Head of caudate nucleus (tissue), 42 donors: ENCODE measurements around the gene KIAA1549.

Source experiments
- DNase-seq, 42 donors: peaks; one replicate each; pipeline versions ENCODE4 v3.0.0 to v3.0.0-alpha.2; 2020 to 2021; ENCODE audit warnings: mixed read lengths in 7 of 42
- intact Hi-C: fragments of 100-400 bp; cut with DNase I; formaldehyde crosslinking; loops from one replicate; pipeline ENCODE4 v1.15.0; 2022

Gene KIAA1549

DNA sequence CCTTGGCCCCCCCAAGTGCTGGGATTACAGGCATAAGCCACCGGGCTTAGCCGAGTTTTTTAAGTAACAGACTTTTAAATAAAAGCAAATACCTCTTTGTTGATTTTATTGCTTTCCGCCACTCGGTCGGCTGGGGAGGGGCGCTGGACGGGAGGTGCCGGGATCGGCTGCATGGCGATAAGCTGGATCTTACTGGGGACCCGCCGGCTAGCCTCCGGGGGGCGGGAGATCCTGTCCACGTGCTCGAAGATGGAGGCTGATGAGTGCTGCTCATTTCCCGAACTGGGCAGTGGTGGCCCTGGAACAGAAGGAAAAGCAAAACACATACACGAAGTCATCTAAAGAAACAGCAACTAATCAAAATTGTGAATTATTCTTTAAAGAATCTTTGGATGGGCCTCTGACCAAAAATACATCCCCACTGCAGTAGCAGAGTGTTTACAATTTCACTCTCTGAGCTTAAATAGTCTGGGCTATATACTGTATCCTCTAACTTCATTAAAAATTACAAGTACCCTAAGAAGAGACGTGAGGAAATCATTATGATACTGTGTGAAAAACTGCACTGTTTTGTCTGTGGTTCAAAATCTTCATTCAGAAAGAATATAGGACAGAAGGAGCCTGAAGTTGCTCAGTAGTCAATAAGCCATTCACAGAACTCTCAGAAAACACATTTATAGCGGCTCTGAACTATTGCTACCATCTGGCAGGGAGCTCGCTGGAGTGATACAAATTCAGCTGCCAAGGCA lies 110.0 kb downstream of the KIAA1549 start:
- intact Hi-C loops, result no loop called here
- DNase-seq, result no peak

DNA sequence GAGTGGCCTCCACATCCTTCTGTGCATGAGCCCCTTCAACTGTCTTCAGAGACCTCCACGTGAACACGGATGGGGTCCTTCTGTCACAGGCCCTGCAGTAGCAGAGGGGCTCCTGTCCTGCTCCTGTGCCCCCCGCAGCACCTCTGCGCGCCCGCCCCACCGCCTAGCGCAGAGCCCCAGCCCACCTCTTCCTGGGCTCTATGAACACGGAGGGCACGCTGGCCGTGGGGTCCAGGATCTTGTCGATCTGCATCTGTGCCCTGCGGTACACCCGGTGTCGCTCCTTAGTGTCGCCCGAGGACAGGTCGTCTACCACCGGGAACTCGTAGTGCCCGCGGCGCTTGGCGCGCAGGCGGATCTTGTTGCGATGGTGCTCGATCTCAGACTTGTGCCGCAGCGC lies 111.8 kb downstream of the KIAA1549 start:
- intact Hi-C loops, result no loop called here
- DNase-seq, result no peak

DNA sequence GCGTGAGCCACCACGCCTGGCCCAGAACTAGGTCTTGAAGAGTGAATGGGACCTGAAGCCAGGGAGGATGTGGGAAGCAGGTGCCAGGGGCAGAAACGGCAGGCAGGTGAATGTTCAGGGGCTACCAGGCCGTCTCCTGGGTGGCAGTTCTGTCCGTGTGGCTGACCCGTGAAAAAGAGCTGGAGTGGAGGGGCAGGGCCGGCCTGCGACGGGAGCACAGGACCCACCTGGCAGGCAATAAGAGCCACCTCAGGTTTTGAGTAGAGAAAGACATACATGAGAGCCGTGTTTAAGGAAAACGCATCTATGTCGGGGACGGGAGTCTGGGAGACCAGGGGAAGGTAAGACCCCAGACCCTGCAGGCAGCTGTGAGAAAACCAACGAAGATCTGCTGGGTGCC lies 112.5 kb downstream of the KIAA1549 start:
- no peak for DNase-seq
- intact Hi-C loops, result no loop called here

DNA sequence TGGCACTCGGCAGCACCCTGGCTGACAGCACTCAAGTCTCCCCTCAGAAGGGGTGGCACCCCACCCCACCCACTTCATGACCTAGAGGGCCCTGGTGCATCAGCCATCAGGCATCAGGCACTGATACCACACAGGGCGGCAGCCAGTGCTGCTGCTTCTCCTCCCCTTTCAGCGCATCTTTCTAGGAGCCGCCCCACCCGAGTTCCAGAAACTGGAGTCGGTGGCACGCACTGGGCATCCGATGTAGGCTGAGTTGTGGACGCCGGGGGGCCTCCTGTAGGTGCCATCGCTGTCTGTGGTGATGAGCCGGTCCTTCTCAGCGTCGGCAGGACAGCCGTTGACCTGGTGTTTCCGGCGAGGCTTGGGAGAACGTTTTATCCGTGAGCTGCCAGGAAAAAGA lies 113.4 kb downstream of the KIAA1549 start:
- DNase-seq, result peak in 1 of 42 donors; percentile 24

DNA sequence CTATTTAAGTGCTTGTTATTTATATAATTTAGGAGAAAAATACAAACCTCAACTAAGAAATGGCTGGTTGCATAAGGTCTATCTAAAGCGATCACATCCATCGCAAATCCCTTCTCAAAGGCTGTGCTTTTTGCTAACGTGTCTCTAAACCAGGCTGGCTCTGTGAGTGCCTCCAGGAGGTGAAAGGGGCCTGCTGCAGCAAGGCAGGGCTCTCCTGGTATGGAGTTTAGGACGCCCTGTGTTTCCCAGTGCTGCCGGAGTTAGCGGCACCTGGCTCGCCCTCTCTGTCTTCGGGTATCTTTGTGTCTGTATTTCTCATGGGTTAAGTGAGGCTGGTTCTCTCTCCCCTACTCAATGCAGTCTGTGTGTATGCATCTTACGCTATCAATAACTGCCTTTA lies 114.8 kb downstream of the KIAA1549 start:
- intact Hi-C loops, result no loop called here
- DNase-seq, result no peak

More for the DNA sequence above, 113.4 kb downstream of the KIAA1549 start:
- intact Hi-C loops, result no loop called here

DNA sequence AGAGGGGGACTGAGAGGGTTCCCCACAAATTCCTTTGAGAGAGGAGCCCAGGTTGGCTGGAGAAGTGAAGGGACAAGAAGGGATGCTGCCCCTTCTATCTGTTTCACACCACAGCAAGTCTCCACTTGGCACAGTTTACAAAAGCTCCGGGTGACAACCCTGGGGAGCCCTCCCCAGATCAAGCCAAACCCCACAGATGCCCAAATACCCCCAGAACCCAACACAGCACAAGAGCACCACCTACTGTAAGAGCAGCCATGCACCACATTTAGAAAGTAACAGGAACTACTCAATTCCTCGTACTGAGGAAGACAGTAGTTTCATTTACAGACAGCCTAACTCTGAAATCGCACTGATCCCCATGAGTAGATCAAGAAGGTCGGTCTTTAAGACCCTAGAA lies 115.3 kb downstream of the KIAA1549 start:
- intact Hi-C loops, result no loop called here
- no peak for DNase-seq

DNA sequence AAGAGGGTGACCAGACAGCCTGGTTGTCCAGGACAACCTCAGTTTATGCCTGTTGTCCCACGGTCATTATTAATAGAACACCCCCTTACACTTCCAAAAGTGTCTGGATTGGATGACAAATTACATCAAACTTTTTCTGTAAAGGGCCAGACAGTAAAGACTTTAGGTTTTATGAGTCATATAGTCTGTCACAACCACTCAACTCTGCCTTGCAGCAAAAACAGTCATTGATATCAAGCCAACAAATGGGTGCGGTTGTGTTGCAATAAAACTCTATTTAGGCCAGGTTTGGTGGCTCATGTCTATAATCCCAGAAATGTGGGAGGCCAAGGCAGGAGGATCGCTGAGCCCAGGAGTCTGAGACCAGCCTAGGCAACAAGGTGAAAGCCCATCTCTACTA lies 116.5 kb downstream of the KIAA1549 start:
- intact Hi-C loops, result no loop called here
- no peak for DNase-seq

DNA sequence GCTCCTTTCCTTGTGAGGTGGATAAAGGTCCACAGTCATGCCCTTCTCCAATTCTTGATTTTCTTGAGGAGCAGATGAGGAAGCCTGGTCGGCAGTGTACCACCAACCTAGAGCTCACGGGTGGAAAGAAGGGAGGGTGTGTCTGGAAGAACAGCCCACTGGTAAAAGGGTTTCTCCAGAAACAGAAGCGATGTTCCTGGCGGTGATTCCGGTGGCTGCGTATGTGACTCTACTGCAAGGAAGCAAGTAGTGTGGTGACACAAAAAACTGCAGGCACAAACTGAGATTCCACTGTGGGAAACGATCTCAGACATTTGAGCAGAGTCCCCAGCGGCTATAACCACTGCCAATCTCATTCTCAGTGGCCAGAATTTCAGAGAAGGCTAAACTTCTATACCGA lies 117.3 kb downstream of the KIAA1549 start:
- intact Hi-C loops, result no loop called here
- no peak for DNase-seq

DNA sequence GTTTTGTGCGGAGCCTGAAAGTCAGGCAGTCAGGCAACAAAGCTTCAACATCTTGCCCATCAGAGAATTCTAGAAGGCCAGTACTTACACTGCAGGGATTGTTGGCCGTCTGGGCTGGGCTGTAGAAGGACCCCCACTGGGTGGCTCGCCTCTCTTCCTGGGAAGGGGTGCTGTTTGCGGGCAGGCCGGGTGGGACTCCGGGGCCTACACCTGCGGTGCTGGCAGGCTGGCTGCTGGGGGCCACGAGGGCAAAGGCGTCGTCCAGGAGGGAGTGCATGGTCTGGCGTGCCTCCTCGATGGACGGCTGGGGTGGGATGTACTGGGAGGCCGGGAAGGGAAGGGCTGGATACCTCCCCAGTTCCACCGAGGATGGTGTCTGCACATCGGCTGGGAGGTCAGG lies 120.1 kb downstream of the KIAA1549 start:
- intact Hi-C loops, result no loop called here
- no peak for DNase-seq

DNA sequence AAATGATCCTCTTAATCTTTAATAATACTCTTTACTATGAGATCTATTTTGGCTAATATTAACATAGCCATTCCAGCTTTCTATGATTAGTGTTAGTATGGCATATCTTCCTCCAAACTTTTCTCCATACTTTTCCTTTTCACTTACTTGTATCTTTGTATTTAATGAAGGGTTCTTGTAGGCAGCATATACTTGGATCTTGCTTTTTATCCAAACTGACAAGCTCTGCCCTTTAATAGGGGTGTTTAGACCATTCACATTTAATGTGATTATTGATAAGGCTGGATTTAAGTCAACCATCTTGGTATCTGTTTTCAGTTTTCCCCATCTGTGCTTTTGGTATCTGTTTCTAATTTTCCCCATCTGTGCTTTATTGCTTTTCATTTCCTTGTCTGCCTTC lies 123.5 kb downstream of the KIAA1549 start:
- intact Hi-C loops, result no loop called here
- no peak for DNase-seq

DNA sequence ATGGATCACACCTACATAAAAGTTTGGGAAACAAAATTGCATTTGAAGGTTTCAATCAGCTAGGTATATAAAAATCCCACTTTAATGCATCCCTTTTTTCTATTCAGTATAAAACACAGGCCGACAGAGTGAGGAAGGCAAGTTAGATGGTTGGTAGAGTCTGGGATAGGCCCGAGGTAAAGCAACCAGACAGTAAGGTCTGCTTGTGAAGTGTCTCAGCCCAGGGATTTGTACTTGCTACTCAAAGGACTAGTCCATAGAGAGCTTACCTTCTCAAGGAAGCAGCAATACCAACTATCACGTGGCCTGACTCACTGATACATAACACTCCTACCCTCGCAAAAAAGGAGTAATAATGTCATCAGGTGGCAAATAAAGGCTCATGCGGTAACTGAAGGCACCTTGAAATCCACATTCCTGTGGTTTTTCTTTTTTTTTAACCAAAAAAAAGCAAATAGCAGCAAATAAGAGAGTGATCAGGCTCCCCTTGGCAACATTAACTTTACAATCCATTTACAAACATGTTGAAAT lies 127.0 kb downstream of the KIAA1549 start:
- intact Hi-C loops, result no loop called here
- DNase-seq, result no peak

DNA sequence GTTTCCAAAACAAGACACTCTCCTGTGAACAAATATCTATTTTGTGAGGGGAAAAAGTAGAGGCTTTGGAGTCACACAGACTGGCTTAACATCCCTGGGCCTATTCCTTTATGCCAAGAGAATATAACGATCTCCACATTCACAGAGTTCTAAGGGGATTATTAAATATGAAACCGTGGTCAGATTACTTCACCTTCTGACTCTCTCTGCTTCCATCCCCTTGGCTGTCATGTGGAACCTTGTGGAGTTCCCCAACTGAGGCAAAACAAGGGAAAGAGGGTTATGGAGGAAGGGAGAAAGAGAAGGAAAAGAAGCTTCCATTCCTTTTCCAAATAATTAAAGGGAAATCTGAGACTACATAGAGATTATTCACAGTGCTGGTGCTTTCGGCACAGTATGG lies 127.7 kb downstream of the KIAA1549 start:
- intact Hi-C loops, result no loop called here
- DNase-seq, result no peak

DNA sequence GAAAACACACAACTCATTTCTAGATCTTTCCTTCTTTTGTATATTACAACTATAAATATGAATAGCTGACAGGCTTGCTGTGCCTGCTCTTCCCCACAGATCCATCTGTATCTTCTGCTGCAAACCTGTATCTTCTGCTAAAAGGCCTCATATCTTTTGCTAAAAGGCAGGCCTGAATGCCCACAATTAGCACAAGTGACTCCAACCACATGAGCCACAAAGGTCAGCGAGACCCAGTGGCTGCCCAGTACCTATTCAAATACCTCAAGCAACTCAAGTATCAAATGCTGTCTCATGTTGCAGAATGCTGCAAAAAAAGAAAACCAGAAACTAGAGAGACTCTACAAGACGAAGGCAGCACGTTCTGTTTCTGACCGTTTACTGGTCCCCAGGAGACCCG lies 128.7 kb downstream of the KIAA1549 start:
- DNase-seq, result no peak
- intact Hi-C loops, result no loop called here

DNA sequence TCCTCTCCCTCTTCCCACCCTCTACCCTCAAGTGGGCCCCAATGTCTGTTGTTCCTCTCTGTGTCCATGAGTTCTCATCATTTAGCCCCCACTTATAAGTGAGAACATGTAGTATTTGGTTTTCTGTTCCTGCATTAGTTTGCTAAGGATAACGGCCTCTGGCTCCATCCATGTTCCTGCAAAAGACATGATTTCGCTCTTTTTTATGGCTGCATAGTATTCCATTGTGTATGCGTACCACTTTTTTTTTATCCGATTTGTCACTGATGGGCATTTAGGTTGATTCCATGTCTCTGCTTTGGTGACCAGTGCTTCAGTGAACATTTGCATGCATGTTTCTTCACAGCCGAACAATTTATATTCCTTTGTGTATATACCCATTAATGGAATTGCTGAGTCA lies 131.5 kb downstream of the KIAA1549 start:
- intact Hi-C loops, result no loop called here
- DNase-seq, result no peak

DNA sequence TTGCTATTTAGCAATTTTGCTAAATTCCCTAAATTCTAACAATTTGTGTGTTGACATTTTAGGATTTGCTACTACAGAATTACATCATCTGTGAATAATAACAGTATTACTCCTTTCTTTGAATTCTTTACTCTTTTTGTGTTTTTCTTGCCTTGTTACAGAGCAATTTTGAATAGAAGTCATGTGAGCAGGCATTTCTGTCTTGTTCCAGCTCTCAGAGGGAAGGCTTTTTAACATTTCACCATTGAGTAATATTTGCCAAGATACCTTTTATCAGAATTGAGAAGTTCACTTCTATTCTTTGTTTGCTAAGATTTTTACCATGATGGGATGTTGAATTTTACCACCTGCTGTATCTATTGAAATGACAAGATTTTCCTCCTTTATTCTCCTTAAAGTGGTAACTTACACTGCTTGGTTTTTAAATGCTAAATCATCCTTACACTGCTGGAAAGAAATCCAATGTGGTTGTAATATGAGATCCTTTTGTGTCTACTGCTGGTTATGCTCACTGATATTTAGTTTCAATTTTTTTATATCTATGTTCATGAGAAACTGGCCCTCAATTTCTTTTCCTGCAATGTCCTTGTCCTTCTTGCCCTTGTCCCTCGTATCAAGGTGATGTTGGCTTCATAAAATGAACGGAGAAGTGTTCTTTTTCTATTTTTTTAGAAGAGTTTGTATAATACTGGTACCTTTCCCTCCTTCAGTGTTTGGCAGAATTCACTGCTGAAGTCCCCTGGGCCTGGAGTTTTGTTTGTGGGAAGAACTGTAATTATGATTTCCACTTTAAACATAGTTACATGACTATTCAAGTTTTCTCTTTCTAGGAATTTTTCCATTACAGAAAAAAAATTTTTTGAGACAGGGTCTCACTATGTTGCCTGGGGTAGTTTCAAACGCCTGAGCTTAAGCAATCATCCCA lies 132.9 kb downstream of the KIAA1549 start:
- intact Hi-C loops, result no loop called here
- no peak for DNase-seq

DNA sequence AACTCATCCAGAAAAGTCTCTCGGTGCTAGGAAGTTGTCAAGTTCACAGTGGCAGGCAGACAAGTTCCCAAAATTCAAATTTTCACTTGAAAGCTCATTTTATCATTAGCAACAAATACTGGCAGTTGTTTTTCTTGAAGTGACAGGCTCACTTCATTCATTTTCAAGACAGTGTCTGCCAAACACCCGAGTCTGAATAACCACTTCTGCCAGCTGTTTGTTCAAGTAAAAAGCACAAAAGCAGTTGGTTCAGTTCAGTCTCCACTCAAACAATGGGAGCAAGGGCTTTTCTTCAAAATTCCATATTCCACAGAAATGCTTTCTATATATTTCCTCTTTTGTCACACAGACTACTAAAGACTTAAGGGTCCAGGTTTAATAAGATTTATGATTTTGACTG lies 135.5 kb downstream of the KIAA1549 start:
- intact Hi-C loops, result no loop called here
- DNase-seq, result no peak

DNA sequence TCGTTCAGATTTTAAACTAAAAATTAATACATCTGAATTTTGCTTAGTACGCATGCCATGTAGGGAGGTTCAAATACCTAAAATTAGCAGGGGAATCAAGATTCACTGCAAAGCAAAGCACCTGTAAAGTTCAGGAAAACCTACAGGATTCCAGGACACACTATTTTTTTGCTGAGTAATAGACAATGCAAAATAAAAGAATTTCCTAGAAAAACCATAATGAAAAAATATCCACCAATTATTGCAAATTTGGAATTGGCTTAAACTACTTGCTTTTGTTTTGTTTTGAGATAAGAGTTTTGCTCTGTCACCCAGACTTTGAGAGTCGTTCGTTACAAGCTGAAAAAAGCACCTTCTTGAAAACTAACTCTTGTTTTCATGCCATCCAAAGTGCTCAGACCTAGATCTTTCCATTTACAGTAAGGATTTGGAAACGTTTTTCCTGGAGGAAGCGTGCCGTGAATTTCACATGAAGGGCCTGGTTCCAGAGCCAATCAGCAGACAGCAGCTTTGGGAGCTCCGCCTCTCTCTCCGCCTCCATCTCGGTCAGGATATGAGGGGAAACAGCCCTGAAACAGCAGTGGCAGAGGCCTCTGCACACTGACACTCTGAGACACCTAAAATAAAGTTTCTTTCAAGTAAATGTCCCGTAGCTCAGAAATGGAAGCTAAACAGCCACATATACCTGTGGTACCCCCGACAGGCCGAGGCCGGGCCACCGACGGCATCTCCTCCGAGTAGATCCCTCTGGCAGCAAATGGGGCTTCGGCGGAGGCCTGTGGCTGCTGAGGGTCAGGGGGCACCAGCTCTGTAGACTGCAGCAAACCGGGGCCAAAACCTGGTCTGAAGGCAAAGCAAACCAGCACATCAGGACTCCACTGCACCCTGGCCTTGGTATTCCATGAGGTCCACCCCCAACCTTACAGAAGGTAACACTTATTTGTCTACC lies 137.3 kb downstream of the KIAA1549 start:
- intact Hi-C loops, result no loop called here
- no peak for DNase-seq

DNA sequence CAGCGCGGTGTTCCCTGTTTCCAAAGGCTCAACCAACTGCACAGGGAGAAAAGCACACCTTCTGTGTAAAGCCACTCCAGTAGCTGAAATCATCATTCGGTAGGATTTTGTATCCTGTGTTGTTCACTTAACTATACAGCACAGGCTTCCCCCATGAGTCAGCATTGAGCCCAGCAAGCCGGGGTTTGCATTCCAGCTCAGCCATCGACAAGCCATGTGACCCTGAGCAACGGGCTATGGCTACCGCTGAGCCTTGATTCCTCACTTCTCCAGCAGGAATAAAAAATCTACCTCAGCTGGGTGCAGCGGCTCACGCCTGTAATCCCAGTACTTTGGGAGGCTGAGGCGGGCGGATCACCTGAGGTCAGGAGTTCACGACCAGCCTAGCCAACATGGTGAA lies 139.1 kb downstream of the KIAA1549 start:
- intact Hi-C loops, result no loop called here

DNA sequence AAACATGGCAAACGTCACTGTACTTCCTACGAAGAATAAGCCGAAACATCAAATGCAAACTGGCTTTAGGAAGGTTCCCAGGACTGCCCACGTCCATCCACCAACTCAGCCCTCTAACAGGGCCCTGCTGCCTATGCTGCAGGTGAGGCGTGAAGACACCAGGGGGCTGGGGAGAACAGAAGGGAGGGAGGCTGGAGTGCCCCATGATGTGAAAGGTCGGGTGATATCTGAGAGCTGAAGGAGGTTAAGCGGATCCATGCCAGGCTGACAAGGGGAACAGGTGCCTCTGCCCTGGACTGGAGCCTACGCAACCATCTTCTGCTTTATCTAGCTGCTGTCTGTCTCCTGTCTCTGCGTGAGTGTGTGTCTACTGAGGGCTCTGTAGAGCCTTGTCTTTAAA lies 143.0 kb downstream of the KIAA1549 start:
- intact Hi-C loops, result no loop called here
- no peak for DNase-seq

More for the DNA sequence above, 139.1 kb downstream of the KIAA1549 start:
- no peak for DNase-seq
